HL-60/S4 treated with phorbol 12-myristate 13-acetate at 8.2 ng/mL for 4 days and 3 days (cell line): Measurements from ENCODE around the gene SLIT1.

Source experiments
- in situ Hi-C: fragments of 300-500 bp; cut with MboI; formaldehyde crosslinking; loops from 2 replicates; pipeline ENCODE4 v1.15.0; 2022; ENCODE audit warnings: low sequenced_read_pairs

The SLIT1 gene

GRCh38 chr10:97185326-97186058 lies at the start of gene SLIT1:
Gene SLIT1 (minus strand): TSS chr10:97185959. CDS start chr10:97185674, 285 bp downstream.
- in situ Hi-C loops = no loop called here

GRCh38 chr10:97235353-97235752 lies 49.6 kb upstream of the SLIT1 start:
- in situ Hi-C loops = no loop called here

GRCh38 chr10:97234400-97234799 lies 48.6 kb upstream of the SLIT1 start:
- in situ Hi-C loops = no loop called here

- in situ Hi-C loops = no loop called here
Measured at GRCh38 chr10:97230146-97230545, 44.4 kb upstream of the SLIT1 start.

GRCh38 chr10:97229322-97230015 lies 43.7 kb upstream of the SLIT1 start:
- in situ Hi-C loops = no loop called here

GRCh38 chr10:97228775-97229157 lies 43.0 kb upstream of the SLIT1 start:
- in situ Hi-C loops = no loop called here

- in situ Hi-C loops = no loop called here
Measured at GRCh38 chr10:97228130-97228774, 42.5 kb upstream of the SLIT1 start.

GRCh38 chr10:97226398-97226797 lies 40.6 kb upstream of the SLIT1 start:
- in situ Hi-C loops = no loop called here

- in situ Hi-C loops = no loop called here
Measured at GRCh38 chr10:97224483-97225435, 39.0 kb upstream of the SLIT1 start.

- in situ Hi-C loops = no loop called here
Measured at GRCh38 chr10:97222326-97222961, 36.7 kb upstream of the SLIT1 start.

GRCh38 chr10:97220355-97220754 lies 34.6 kb upstream of the SLIT1 start:
- in situ Hi-C loops = no loop called here

GRCh38 chr10:97217299-97217698 lies 31.5 kb upstream of the SLIT1 start:
- in situ Hi-C loops = loop anchor here (5.0 kb wide), 1 partner anchor 145 kb away; no protein-coding TSS in a partner anchor

- in situ Hi-C loops = loop anchor here (5.0 kb wide), 1 partner anchor 143 kb away; no protein-coding TSS in a partner anchor
Measured at GRCh38 chr10:97215619-97216260, 30.0 kb upstream of the SLIT1 start.

- in situ Hi-C loops = no loop called here
Measured at GRCh38 chr10:97213431-97213830, 27.7 kb upstream of the SLIT1 start.

GRCh38 chr10:97211229-97211628 lies 25.5 kb upstream of the SLIT1 start:
- in situ Hi-C loops = no loop called here

- in situ Hi-C loops = no loop called here
Measured at GRCh38 chr10:97210543-97210960, 24.8 kb upstream of the SLIT1 start.

- in situ Hi-C loops = no loop called here
Measured at GRCh38 chr10:97207756-97208346, 22.1 kb upstream of the SLIT1 start.

- in situ Hi-C loops = no loop called here
Measured at GRCh38 chr10:97207131-97207530, 21.4 kb upstream of the SLIT1 start.
